Measurements from ENCODE around the gene PPP2R3B.
"Not testable (repeated sequence)": the region's sequence is repeated elsewhere in the genome, so short reads cannot be mapped to it uniquely, and the experiment has no call there.

The PPP2R3B gene

DNA sequence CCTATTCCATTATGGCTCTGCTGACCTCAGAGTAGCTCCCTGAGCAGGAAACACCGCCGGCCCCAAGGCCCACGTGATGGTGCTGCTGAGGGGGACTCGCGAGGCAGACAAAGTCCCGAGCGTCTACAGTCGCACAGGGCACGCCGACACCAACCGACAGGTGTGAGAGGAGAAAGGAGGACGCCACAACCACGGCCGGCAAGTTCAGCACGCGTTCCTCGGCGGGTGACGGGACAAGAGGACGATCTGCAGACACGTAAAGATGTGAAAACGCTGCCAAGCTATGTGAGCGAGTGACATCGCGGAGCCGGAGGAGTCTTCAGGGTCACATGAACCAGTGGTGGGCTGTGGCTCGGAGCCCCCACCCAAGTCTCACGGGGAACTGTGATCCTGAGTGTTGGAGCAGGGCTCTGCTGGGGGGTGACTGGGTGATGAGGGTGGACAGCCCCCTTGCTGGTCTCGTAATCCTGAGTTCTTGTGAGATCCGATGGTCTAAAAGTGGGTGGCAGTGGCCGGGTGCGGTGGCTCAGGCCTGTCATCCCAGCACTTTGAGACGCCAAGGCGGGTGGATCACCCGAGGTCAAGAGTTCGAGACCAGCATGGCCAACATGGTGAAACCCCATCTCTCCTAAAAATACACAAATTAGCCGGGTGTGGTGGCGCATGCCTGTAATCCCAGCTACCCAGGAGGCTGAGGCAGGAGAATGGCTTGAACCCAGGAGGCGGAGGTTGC lies 34.0 kb downstream of the PPP2R3B start:
- FAIRE-seq: no peak

DNA sequence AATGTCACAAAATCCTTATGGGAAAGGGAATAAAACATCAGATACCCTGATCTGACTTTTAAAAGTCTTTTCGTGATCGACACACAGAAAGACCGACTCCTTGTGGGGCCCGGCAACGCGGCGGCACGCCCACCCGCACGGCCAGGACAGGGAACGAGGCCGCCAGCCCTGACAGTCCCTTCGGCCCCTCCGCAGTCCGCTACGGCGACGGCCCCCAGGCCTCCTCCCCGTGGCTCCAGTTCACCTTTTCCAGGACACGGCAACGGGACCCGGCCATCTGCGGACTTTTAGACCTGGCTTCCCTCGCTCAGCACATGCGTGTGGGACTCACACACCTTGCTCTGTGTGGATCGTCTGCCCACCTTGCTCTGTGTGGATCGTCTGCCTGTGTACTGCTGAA lies 34.5 kb downstream of the PPP2R3B start:
- no peak for FAIRE-seq

DNA sequence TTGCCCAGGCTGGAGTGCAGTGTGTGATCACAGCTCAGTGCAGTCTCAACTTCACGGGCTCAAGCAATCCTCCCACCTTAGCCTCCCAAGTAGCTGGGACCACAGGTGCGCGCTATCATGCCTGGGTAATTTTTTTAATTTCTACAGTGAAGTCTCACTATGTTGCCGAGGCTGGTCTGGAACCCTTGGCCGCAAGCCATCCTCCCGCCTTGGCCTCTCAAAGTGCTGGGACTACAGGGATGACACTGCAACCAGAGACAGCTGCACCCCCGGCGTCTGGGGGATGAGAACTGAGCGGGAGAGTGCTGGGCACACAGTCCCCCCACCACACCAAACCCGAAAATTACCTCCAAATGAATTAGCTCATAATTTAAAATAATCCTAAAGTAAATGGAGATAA lies 35.0 kb downstream of the PPP2R3B start:
- no peak for FAIRE-seq

DNA sequence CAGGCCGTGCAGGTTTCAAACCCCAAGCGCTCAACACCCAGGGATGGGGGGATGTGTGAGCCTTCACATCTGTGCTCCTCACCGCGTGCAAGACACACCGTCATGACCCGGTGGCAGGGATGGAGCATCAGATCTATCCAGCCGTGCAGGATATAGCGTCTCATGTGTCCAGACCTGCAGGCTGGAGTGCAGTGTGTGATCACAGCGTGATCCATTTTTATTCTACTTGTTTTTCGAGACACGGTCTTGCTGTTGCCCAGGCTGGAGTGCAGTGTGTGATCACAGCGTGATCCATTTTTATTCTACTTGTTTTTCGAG lies 35.4 kb downstream of the PPP2R3B start:
- not testable (repeated sequence) for FAIRE-seq

DNA sequence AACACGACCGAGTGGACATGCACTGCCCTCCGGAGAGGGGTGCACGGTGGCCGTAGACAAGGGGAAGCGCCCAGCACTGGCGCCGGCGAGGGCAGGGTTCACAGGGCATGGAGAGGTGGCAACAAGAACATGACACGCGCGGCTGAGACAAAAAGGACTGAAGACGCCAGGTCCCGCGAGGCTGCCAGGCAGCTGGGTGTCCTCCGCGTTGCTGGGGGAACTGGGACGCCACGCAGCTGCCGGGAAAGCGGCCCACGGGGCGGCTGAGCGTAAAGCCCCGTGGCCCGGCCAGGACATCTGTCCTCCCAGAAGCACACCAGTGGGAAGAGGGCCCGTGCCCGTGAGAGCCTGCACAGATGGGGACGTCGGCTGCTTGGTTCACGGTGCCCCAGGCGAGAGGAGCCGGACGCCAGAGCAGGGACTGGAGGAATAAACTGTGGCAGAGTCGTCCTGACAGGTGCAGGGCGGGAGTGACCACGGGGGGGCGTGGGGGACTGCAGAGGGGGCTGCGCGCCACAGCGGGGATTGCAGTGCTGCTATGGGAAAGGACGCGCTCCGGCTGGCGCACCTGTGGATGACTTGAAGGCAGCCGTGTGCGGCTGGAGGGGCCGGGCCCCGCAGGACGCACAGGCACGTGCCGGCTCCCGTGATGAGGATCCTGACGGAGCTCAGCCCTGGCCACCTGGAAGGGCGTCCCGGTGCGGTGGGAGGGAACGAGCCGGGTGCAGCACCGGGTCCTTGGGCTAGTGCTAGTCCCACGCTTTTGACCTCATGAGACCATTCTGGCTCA lies 36.0 kb downstream of the PPP2R3B start:
- FAIRE-seq: no peak

DNA sequence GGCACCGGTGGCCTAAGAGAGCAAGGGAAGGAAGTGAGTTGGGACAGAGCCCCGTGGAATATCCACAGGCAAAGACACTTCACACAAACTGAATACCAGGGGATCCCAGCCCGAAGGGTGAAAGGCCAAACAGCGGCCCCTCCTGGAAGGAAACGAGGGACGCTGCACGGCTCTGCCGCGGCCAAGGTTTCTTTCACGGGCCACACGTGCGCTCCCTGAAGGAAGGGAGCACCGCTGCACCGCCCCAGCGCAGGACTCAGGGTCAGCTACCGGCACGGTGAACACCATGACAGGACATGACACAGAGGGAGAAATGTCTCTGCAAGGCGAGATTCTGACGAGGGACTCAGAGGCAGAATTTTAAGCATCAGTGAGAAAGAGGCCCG lies 36.6 kb downstream of the PPP2R3B start:
- no peak for FAIRE-seq

DNA sequence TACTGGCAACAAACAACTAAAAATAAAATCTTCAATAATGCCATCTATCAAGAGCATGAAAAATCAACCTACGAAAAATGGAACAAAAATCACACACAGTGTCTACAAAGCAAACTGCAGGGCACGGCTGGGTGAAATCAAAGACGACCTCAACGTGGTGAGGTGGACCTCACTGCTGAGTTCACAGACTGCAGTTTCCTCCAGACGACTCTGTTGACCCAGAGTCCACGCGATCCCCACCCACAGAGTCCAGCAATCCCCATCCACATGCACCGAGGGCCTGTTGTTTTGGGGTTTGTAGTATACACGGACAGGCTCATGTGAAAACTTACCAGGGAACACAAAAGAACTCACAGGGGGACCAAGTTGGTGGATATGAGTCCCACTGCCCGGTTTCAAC lies 37.0 kb downstream of the PPP2R3B start:
- no peak for FAIRE-seq

DNA sequence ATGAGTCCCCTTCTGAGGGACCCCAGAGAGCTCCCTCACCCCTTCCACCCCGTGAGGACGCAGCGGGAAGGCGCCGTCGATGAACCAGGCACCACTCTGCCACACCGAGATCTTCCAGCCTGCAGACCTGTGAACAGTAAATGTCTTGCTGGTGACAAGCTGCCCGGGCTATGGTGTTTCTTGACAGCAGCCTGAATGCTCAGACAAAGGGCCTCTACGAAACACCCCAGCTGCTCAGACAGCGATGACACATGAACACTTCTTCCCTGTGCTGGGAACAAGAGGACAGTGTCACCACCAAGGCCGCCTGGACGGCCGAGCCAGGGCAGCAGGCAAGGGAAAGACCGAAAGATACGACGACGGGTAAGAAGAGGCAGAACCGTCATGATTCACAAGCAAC lies 37.5 kb downstream of the PPP2R3B start:
- no peak for FAIRE-seq

DNA sequence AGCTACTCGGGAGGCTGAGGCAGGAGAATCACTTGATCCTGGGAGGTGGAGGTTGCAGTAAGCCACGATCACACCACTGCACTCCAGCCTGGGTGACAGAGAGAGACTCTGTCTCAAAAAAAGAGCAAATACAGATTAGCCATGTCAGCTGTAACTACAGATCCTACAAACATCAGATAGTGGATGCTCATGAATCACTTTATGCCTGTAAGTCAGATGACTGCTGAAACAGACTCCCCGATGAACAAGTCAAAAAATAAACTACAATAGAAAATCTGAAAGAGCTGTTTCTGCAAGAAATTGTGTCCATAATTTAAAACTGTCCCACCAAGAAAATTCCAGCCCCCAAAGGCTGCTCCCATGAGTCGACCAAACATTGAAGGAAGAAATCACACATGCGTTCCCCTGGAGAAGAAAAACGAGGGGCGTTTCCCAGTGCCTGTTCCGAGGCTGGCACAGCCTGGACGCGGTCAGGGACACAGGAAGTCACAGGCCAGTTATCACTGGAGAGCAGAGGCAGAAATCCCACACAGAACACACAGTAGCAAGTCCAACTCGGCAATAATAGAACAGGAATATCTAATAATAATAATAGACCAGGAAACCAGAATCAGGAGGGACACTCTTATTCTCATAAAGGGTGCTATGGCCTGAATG lies 38.1 kb downstream of the PPP2R3B start:
- no peak for FAIRE-seq

DNA sequence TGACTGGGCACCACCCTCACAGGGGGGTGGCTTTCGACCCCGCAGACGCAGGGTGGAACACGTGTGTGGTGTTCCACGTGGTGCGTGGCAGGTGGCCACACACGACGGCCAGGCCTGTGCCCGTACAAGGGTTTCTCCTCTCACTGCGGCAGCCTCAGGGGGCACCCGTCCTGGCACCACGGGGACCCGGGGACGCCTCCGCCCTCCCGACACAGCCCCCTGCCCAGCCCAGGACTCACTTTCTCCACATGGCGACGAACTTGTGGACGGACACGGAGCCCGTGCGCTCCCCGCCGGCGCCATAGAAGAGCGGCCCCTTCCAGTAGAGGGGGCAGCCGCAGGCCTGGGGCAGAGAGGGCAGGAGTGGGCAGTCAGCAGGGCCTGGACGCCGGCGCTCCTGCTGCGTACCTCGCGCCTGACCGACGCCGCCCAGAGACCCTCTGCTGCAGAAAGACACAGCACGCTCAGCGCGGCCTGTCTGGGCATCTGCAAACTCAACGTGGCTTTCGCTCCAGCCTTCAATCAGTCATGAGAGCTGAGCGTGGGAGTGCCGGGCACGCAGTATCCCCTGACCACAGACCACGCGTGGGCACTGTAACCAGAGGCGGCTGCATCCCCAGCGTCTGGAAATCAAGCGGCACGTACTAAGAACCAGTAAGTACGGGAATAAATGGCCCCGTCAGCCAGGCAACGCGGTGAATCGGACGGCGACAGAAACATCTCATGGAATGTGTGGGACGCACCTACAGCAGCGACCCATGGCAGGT lies 39.2 kb downstream of the PPP2R3B start:
- no peak for FAIRE-seq

DNA sequence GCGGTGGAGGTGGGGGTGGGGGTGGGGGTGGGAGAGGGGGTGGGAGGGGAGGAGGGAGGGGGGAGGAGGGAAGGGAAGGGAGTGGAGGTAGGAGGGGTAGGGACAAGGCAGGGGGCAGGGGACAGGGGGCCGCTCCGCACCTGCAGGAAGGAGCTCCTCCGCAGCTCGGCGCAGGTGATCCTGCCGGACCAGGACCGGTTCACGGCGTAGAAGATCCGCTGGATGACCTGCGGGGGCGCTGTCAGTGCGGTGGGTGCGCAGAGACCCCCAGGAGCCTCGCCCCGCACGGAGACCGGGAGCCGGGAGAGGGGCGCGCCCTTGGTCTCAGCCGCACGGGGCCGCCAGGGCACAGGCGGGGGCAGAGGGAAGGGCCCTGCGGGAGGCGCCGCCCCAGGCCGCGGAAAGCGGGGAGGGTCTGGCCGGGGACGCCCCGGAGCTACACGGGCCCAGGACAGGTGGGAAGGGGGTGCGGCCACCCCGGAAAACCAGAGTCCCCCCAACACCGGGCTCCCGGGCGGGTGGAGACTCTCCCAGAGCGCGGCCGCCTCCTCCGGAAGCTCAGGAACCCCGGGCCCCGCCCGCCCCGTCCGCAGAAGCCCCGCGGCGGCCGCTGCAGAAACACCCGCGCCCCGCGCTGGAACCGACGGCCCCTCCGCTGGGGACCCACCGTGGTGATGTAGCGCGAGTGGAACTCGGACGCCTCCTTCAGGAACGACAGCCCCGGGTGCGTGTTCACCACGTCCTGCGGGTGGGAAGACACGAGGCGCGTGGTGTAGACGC lies 40.5 kb downstream of the PPP2R3B start:
- no peak for FAIRE-seq

DNA sequence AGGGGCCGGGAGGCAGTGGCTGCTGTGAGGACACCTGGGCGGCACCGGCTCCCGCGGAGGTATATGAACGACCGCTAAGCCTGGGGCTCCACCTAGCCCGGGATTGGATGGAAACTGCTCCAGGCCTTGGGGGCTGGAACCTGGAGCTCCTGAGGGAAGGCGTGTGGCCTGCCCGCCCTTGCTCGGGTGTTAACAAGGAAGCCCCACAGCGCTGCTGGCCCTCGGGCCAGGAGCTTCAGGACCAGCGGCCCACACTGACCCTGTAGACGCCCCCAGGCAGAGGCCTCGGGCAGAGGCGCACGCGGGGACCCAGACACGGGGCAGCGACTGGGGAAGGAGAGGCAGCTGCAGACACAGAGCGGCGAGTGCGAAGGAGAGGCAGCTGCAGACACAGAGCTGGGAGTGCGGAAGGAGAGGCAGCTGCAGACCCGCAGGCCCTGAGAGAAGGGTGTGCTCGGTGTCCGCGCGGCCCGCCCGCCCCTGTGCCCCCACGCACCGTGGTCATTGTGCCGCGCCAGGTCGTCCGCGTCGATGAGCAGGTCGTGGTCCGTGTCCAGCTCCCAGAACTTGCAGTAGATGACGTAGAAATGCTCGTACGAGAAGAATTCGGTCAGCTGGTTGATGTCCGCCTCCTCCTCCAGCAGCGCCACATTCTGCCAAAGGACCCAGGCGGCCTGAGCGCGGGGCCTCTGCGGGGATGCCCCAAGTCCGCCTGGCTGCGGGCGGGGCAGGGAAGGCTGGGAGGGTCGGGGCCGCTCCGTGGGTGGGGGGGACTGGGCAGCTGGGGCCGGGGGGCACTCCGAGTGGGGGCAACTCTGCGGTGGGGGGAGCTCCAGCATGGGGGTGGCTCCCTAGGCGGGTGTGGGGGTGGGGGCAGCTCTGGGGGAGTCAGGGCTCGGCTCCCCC lies 41.4 kb downstream of the PPP2R3B start:
- no peak for FAIRE-seq

DNA sequence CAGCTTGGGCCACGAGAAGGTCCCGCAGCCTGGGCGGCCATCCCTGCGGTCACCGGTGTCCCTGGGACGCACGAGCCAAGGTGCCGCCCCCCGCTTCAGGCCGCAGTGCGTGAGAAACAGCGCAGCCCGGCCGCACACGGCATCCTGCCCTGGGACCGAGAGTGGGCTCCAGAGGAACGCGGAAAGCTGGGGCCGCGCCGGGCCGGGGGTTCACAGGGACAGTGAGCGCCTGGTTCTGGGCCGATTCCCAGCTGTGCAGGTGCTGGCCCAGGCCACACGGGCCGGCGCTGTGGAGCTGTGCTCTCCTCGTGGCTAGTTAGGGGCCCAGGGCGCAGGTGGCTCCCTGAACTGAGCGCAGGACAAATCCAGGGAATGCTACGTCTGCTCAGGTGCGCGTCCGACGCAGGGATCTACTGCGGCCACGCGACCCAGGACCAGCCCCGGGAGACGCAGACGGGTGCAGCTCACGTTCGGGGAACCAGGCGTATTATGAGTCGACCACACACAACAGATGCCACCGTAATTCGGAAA lies 42.3 kb downstream of the PPP2R3B start:
- FAIRE-seq: no peak

DNA sequence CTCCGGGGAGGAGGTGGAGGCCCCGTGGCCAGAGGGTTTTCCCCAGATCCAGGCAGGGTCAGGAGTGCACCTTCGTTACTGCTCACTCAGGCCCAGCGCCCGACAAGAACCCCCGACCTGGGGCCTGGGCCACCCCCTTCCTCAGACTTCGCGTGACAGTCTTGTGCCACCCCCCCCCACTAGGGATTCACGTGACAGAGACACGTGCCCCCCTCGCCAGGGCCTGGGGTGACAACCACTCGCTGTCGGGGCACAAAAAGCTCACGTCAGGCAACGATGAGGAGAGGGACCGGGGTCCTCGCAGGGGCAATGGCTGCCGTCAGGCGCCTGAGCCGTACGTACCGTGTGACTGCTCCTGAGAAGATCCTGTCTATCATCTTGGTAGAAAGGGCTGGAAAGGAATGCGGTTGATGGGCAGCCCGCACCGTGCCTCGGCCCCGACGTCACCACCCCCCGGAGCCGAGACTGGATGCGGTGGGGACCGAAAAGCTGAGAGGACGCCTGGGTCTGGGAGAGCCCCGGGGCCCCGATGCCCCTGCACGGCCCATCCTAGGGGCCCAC lies 45.1 kb downstream of the PPP2R3B start:
- no peak for FAIRE-seq

DNA sequence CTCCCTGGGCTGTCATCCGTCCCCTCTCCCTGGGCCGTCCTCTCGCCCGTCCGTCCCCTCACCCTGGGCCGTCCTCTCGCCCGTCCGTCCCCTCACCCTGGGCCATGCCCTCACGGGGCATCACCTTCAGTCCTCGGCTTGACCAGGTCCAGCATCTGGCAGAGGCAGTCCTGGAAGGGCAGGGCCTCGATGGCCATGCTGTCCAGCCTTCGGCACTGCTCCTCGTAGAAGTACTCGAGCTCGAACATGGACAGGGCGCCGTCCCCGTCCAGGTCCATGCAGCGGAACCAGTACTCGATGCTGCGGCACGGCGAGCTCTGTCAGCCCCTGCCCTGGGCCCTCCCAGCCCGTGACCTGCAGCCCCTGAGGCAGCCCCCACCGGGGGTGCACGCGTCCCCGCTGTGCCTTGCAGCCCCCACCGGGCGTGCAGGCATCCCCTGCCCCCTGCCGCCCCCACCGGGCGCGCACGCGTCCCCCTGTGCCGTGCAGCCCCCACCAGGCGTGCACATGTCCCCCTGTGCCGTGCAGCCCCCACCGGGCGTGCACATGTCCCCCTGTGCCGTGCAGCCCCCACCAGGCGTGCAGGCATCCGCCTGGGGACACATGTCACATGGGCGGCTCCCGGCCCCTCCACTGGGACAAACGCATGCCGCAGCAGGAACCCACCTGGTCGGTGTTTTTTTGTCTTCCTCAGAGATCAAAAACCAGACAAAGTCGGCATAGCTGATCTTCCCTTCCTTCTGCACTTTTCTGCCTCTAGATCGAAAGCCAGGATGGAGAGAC lies 45.9 kb downstream of the PPP2R3B start:
- no peak for FAIRE-seq

DNA sequence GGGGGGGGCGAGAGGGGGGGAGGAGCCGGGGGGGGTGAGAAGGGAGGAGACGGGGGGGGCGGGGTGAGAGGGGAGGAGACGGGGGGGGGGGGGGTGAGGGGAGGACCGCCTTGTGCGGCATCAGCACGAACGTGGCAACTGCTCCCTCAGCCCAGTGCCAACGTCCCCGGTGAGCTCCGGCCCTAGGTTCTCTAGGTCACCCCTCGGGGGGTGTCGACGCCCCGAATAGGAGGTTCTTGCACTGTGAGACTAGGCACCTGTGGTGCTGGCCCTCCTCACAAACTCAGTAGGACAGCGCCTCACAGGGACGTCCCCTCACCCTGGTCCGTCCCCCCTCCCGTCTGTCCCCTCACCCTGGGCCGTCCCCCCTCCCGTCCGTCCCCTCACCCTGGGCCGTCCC lies 46.6 kb downstream of the PPP2R3B start:
- FAIRE-seq: no peak

DNA sequence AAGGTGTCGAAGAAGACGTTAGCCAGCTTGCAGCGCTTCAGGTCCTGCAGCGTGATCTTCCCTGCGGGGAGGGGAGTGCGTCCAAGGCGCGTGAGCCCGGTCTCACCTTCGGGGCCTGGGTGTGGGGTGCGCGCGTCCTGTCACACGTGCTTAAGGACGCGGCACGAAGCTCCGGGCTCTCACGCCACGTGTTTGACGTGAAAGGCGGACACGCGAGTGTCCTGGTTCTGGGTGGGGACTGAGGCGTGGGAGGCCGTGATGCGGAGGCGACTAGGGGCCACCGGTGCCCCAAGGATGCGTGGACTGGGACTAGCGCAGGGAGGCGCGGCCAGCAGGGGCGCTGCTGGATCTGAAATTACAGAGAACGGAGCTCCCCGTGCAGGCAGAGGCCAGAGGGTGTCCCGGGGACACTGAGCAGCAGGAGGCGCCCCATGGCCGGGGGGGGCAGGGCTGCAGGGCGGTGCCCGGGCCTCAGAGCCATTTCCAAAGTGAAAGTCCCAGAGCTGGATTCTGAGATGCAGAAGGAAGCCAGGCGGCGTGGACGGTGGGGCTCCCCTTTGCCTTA lies 47.8 kb downstream of the PPP2R3B start:
- no peak for FAIRE-seq

DNA sequence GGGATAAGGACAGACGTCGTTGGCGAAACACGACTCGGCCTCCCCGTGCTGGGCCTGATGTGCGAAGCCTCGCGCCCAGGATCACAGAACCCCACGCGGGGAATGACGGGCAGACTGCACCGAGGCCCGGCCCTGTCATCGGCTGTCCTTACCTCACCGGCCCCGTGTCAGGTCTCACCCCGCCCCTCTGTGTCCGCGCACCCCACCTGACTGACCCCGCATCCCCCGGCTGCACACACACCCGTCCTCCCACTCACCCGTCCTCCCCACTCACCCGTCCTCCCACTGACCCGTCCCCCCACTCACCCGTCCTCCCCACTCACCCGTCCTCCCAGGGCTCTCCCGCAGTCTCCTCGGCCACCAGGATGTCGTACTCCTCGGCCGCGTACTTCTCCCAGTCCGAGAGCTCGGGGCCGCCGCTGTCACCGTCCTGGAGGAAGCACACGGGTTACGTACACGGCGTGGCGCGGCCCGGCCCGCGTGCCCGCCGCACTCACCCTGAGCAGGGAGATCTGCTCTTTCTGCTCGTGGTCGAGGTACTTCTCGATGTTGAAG lies 48.3 kb downstream of the PPP2R3B start:
- FAIRE-seq: no peak

DNA sequence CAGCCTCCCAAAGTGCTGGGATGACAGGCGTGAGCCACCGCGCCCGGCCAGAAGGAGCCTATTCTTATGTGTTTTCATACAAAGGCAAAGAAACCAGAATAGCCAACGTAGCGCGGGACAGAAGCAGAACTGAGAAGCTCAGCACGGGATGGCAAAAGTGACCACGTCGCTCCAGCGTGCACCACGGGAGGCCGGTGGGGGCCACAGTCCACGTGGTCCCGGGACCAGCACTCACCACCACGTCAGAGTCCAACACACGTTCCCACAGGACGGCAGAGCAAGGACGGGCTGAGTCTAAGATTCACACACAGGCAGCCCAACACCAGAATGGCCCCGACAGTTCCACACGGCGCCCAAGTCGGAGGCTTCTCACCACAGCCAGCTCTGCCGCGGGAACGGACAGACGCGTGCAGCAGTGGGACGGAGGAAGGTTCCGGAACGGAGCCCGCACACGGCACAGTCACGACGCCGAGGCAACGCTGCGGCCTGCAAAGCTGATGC lies 49.3 kb downstream of the PPP2R3B start:
- no peak for FAIRE-seq
